Naive thymus-derived CD8-positive, alpha-beta T cell (primary cell): ENCODE measurements around the gene SLC5A2. TPM values are rescaled to one million over a fixed set of nuclear protein-coding genes. Genes with fewer than 3 reads are reported as not detected.

ENCODE experiments used
- ATAC-seq, 2 donors: fragments of 150-1000 bp; cut with Tn5 transposase in 1 of 2; sonication (Bioruptor Pico), chemical (Tn5 transposase) in 1 of 2; 1 replicate in 1 of 2; 2 replicates in 1 of 2; pipeline ENCODE4 v1.10.0; 2021; ENCODE audit warnings: mild to moderate bottlenecking in 2 of 2, moderate library complexity in 2 of 2
- POLR2A ChIA-PET: fragments of 350-600 bp; sonication (Branson Sonifier 250); formaldehyde crosslinking; loops from one replicate; lab custom pipeline; 2021; ENCODE audit warnings: antibody characterized with exemption; lab: Charles Lee
- DNase-seq, 10 donors: peaks; one replicate each; pipeline versions ENCODE4 v3.0.0 to v3.0.0-alpha.2; 2020 to 2022
- H3K27ac Mint-ChIP-seq, 10 donors: one replicate each; pipeline ENCODE4 v1.8.0; 2020 to 2022; ENCODE audit warnings: mild to moderate bottlenecking in 10 of 10, mixed read lengths in 10 of 10, moderate library complexity in 4 of 10, inconsistent platforms in 1 of 10
- H3K27me3 Mint-ChIP-seq, 5 donors: one replicate each; pipeline ENCODE4 v1.8.0; 2021 to 2022; ENCODE audit warnings: mixed read lengths in 5 of 5
- H3K36me3 Mint-ChIP-seq, 3 donors: one replicate each; pipeline ENCODE4 v1.8.0; 2020 to 2022; ENCODE audit warnings: mixed read lengths in 3 of 3, mild to moderate bottlenecking in 2 of 3, inconsistent platforms in 1 of 3
- H3K4me1 Mint-ChIP-seq, 4 donors: one replicate each; pipeline ENCODE4 v1.8.0; 2021 to 2022; ENCODE audit warnings: mixed read lengths in 4 of 4
- H3K4me3 Mint-ChIP-seq, 10 donors: one replicate each; pipeline ENCODE4 v1.8.0; 2020 to 2022; ENCODE audit warnings: mild to moderate bottlenecking in 10 of 10, mixed read lengths in 10 of 10, moderate library complexity in 6 of 10, inconsistent platforms in 1 of 10
- H3K9me3 Mint-ChIP-seq, 9 donors: one replicate each; pipeline ENCODE4 v1.8.0; 2020 to 2022; ENCODE audit warnings: mixed read lengths in 9 of 9, mild to moderate bottlenecking in 3 of 9, inconsistent platforms in 1 of 9, moderate library complexity in 1 of 9
- polyA plus RNA-seq, 3 donors: library from polyadenylated mRNA; unstranded; fragments of 300-500 nt; fragmentation: Illumina TruSeq; gene quantifications; one replicate each; pipeline ENCODE4 v1.2.3, GENCODE V29; 2021
- total RNA-seq, 8 experiments: library from RNA in 2 of 8; stranded (reverse) in 2 of 8; gene quantifications; one replicate each; pipeline ENCODE4 v1.2.3 and lab custom pipeline; 2021 to 2026

Gene SLC5A2
- total and polyA plus RNA-seq, 5 experiments from 2014 or later = 2.3 to 4.7 (median 2.5) TPM

- Mint-ChIP-seq H3K4me3 (no peak overlapping the region), H3K4me1 (peaks cover 12 to 54% (median 35%) of the 10 kb centered on the region in 4 donors), H3K9me3 (no peaks in the 10 kb centered on the region), H3K27me3 (no peaks in the 10 kb centered on the region), H3K36me3 (no peaks in the 10 kb centered on the region), H3K27ac (peak overlapping the region in 8 of 10 donors; percentile 22 to 72 (median 52))
- ATAC-seq = no peak
- POLR2A ChIA-PET = no interaction called here
- no peak for DNase-seq
Measured at GRCh38 chr16:31452631-31453106, 30.3 kb upstream of the SLC5A2 start.

DNA sequence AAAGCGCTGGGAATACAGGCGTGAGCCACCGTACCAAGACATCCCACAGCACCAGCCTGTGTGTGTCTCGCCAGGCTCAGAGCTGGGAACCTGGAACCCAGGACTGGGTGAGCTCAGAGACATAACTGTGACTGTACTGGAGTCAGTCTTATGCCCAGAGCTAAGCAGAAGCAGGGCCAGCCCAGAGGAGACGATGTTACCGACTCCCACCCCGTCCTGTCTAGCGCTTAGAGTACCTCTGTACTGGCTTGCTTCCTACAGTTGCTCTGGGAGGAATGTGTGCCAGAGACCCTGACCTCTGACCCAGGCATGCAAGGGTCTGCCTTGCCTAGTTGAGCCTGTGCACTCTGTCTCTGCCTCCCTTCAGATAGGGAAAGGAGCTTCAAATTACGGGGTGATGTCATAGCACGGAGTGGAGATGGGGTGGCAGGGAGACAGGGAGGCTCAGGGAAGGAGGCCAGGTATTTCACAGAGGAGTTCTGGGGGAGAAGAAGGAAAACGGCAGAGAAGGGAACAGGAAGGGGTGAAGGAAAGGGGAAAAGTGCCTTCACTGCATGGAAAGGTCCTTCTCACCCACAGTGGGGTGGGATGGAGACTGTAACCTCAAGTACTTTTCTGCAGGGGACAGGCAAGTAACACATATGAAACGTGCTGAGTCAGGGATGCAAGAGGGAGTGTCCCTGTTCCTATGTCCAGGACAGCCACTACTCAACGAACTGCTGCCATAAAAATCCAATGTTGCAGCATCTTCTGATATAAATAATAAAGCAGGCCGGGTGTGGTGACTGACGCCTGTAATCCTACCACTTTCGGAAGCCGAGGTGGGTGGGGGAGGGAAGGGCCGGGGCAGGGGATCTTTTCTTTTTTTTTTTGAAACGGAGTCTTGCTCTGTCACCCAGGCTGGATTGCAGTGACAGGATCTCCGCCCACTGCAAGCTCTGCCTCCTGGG is 29.4 kb upstream of the SLC5A2 start:
- H3K4me3 Mint-ChIP-seq = peak overlapping the region in 1 of 10 donors; percentile 22
- POLR2A ChIA-PET = no interaction called here
- DNase-seq = no peak
- H3K36me3 Mint-ChIP-seq = no peaks in the 10 kb centered on the region
- no peak for ATAC-seq
- peak overlapping the region; percentile 32 to 93 (median 72) for H3K27ac Mint-ChIP-seq
- no peaks in the 10 kb centered on the region for H3K27me3 Mint-ChIP-seq
- H3K9me3 Mint-ChIP-seq = peaks cover 0 to 1% (median 0%) of the 10 kb centered on the region in 9 donors
- peaks cover 17 to 61% (median 42%) of the 10 kb centered on the region in 4 donors for H3K4me1 Mint-ChIP-seq

- Mint-ChIP-seq H3K27ac (peak overlapping the region; percentile 22 to 87 (median 64)), H3K36me3 (no peaks in the 10 kb centered on the region), H3K9me3 (peaks cover 0 to 1% (median 0%) of the 10 kb centered on the region in 9 donors), H3K4me1 (peaks cover 23 to 69% (median 51%) of the 10 kb centered on the region in 4 donors), H3K4me3 (peak overlapping the region; percentile 13 to 60 (median 46)), H3K27me3 (no peaks in the 10 kb centered on the region)
- DNase-seq = peak in 2 of 10 donors; percentile 19 to 28
- POLR2A ChIA-PET = interaction anchor here (0.7 to 2.3 kb wide), 7 partner anchors 16 to 418 kb away, joined by 3 to 8 read pairs (median 3); partner anchors contain the start of genes RUSF1 and ZNF267
- no peak for ATAC-seq
Measured at GRCh38 chr16:31455601-31456314, 27.2 kb upstream of the SLC5A2 start.

GRCh38 chr16:31456988-31457360 is 25.9 kb upstream of the SLC5A2 start:
- Mint-ChIP-seq H3K27me3 (no peaks in the 10 kb centered on the region), H3K9me3 (peaks cover 0 to 1% (median 0%) of the 10 kb centered on the region in 9 donors), H3K4me1 (peaks cover 19 to 65% (median 51%) of the 10 kb centered on the region in 4 donors), H3K36me3 (no peaks in the 10 kb centered on the region), H3K4me3 (peak overlapping the region in 9 of 10 donors; percentile 36 to 97 (median 93)), H3K27ac (peak overlapping the region in 8 of 10 donors; percentile 44 to 96 (median 66))
- POLR2A ChIA-PET = interaction anchor here (2.0 to 4.1 kb wide), 6 partner anchors 13 to 416 kb away, joined by 5 to 25 read pairs (median 12); partner anchors contain the start of genes PYCARD, RUSF1 and ZNF267
- DNase-seq = no peak
- no peak for ATAC-seq

DNA sequence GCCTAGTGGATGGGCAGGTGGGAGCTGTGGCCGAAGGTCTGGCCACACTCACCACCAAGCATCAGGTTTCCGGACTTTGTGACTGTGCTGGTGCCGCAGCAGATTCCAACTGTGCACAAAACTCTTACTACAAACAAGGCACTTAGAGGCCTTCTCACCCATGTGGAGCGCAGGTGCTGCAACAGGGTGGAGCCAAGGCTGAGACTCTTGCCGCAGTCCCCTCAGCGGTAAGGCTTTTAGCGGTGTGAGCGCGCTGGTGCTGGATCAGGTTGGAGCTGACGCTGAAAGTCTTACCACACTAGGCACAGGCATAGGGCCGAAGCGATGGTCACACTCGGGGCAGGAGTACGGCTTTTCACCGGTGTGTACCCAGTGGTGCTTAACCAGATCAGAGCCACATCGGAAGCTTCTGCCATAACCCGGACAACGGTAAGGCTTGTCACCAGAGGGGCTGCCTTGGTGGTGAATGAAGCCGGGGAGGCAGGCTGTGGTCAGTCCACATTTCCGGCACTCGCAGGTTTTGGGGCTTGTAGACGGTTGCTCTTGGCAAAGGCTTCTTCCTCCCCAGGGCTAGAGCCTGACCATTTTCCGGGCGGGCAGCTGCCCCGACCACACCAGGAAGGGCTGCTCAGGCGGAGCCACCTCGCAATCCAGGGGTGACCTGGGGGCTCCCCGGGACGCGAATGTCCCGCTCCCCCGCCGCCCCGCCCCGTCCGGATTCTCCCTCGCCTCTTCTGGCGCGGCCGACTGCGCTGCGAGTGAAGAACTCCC is 24.7 kb upstream of the SLC5A2 start:
- Mint-ChIP-seq H3K4me1 (peaks cover 19 to 61% (median 48%) of the 10 kb centered on the region in 4 donors), H3K4me3 (peak overlapping the region; percentile 90 to 97 (median 93)), H3K9me3 (peaks cover 0 to 1% (median 0%) of the 10 kb centered on the region in 9 donors), H3K36me3 (peaks cover 0 to 7% (median 3%) of the 10 kb centered on the region in 3 donors), H3K27me3 (no peaks in the 10 kb centered on the region), H3K27ac (peak overlapping the region; percentile 80 to 100 (median 98))
- ATAC-seq (peak; percentile 21 to 29), DNase-seq (peak; percentile 39 to 77 (median 60))
- POLR2A ChIA-PET = interaction anchor here (0.6 to 4.1 kb wide), 23 partner anchors 8 to 1650 kb away, joined by 3 to 51 read pairs (median 6); partner anchors contain the start of genes FUS, KAT8, PYCARD and RUSF1

DNA sequence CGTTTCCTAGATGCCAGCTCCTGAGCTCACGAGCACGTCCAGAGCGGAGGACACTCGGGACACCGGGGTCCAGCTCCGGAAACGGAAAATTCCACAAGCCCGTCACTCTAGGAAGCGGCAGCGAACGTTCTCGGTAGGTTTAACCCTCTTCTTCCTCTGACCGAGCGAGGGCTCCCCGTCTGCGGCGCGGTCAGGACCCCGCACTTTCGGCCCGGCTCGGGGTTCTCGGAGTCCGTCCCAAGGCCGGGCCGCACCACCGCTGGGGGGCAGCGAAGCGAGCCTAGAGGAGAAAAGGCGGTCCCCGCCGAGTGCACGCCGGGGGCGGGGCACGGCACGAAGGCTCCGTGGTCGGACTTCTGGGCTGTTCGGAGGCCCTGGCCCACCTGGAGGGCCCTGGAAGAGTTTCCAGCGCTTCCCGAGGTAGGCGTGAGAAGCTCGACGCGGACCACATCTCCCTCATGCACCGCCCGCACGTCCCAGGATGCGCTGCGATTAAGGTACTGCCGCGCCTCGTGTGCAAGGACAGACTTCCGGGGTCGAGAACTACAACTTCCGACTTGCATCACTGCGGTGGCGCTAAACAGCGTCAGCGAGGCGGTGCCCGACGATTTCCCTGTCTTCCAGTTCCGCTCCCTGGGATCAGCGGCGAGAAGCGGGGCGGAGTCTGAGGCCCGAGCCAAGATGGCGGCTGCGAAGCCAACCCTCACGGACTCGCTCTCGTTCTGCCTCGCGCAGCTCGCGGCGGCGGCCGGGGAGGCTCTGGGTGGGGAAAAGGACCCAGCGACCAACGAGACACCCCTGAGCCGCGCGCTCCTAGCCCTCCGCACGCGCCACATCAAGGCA is 23.9 kb upstream of the SLC5A2 start, which contains the start of gene ARMC5:
Gene ARMC5, plus strand, starts transcription at position 658 of the 843 bp plus-strand sequence. Its CDS starts 24 bp downstream, at position 682.
- Mint-ChIP-seq H3K27ac (peak within 1 kb of the TSS; percentile 92 to 100 (median 98)), H3K36me3 (peaks cover 0 to 14% (median 3%) of the 10 kb centered on the region in 3 donors), H3K4me1 (peaks cover 16 to 54% (median 42%) of the 10 kb centered on the region in 4 donors), H3K27me3 (no peaks in the 10 kb centered on the region), H3K9me3 (peaks cover 0 to 1% (median 0%) of the 10 kb centered on the region in 9 donors), H3K4me3 (peak within 1 kb of the TSS; percentile 90 to 97 (median 93))
- POLR2A ChIA-PET = interaction anchor here (0.6 to 4.1 kb wide), 27 partner anchors 9 to 763 kb away, joined by 3 to 51 read pairs (median 6); partner anchors contain the start of genes FUS, KAT8, PYCARD and RUSF1
- DNase-seq (peak; percentile 90 to 99 (median 96)), ATAC-seq (peak; percentile 71 to 76)

DNA sequence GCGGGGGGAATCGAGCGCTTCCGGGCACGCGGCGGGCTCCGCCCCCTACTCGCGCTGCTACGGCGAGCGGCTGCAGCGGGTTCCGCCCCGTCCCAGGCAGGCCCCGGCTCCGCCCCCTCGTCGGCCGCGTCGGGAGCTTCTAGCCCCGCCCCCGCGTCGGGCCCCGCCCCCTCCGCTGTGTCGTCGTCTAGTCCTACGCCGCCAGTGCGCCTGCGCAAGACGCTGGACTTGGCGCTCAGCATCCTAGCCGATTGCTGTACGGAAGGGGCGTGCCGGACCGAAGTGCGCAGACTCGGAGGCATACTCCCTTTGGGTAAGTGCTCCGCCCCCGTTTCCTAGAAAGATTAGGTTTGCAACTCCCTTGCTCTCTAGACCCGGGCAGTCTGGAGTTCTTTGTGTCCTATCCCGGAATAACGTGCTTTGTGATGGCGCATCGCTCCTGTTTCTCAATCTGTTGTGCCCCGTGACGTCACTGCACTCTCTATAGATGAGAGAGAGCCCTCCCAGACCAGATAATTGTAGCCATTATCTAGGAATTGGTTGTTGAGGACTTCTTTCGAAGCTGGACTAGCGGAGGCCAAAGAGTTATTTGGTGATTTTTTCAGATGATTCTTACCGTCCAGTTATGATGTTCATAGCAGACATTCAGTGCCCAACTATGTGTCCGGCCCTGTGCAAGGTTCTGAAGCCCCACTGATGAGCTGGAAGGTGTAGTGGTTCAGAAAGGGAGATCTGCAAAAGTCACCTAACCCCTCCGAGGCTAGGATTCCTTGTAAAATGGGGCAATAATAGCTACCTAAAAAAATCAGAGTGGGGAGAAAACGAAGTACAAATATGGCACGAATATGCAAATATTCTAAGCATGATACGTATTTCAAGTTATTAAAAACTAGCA is 23.0 kb upstream of the SLC5A2 start:
- Mint-ChIP-seq H3K4me1 (peaks cover 16 to 52% (median 40%) of the 10 kb centered on the region in 4 donors), H3K4me3 (peak overlapping the region; percentile 90 to 97 (median 93)), H3K27me3 (no peaks in the 10 kb centered on the region), H3K27ac (peak overlapping the region; percentile 92 to 100 (median 98)), H3K36me3 (peaks cover 0 to 19% (median 3%) of the 10 kb centered on the region in 3 donors), H3K9me3 (peaks cover 0 to 1% (median 0%) of the 10 kb centered on the region in 9 donors)
- ATAC-seq = peak; percentile 73 to 78
- POLR2A ChIA-PET = interaction anchor here (0.6 to 4.1 kb wide), 31 partner anchors 8 to 764 kb away, joined by 3 to 51 read pairs (median 4); partner anchors contain the start of genes FUS, KAT8, PYCARD and RUSF1
- DNase-seq = peak in 9 of 10 donors; percentile 99 to 100 (median 100)

- POLR2A ChIA-PET = interaction anchor here (0.6 to 4.1 kb wide), 18 partner anchors 8 to 558 kb away, joined by 3 to 51 read pairs (median 6); partner anchors contain the start of genes FUS, KAT8, PYCARD and RUSF1
- Mint-ChIP-seq H3K4me1 (peaks cover 13 to 48% (median 33%) of the 10 kb centered on the region in 4 donors), H3K36me3 (peaks cover 0 to 25% (median 3%) of the 10 kb centered on the region in 3 donors), H3K9me3 (peaks cover 0 to 1% (median 0%) of the 10 kb centered on the region in 9 donors), H3K27me3 (no peaks in the 10 kb centered on the region), H3K4me3 (peak overlapping the region; percentile 82 to 97 (median 93)), H3K27ac (peak overlapping the region in 9 of 10 donors; percentile 51 to 100 (median 97))
- DNase-seq (peak in 3 of 10 donors; percentile 43 to 48 (median 44)), ATAC-seq (no peak)
Measured at GRCh38 chr16:31460582-31461002, 22.3 kb upstream of the SLC5A2 start.

GRCh38 chr16:31461201-31461920 is 21.6 kb upstream of the SLC5A2 start:
- POLR2A ChIA-PET = interaction anchor here (0.6 to 3.8 kb wide), 12 partner anchors 7 to 259 kb away, joined by 3 to 51 read pairs (median 4); partner anchors contain the start of genes PYCARD, RUSF1 and TGFB1I1
- Mint-ChIP-seq H3K9me3 (peaks cover 0 to 1% (median 0%) of the 10 kb centered on the region in 9 donors), H3K27me3 (no peaks in the 10 kb centered on the region), H3K27ac (peak overlapping the region; percentile 15 to 100 (median 56)), H3K4me1 (peaks cover 11 to 41% (median 28%) of the 10 kb centered on the region in 4 donors), H3K36me3 (peaks cover 0 to 29% (median 3%) of the 10 kb centered on the region in 3 donors), H3K4me3 (peak overlapping the region in 7 of 10 donors; percentile 1 to 51 (median 28))
- DNase-seq (no peak), ATAC-seq (no peak)
